Body of pancreas (tissue), 4 donors: Measurements from ENCODE around the gene COL18A1. TPM values are rescaled to one million over a fixed set of nuclear protein-coding genes. Genes with fewer than 3 reads are reported as not detected.
A peak's percentile ranks its signal among the peaks of the same experiment; 100 is the strongest.
"Not testable (repeated sequence)": the region's sequence is repeated elsewhere in the genome, so short reads cannot be mapped to it uniquely, and the experiment has no call there.

Source experiments
- ATAC-seq: fragments of 150-250 bp; one replicate; pipeline ENCODE4 v1.9.1; 2016
- DNase-seq, 4 donors: peaks; one replicate each; pipeline ENCODE4 v3.0.0-alpha.2; 2019
- H3K27ac ChIP-seq, 4 donors: fragments of 200-600 bp; sonication (generic); 1 replicate in 3 of 4; 2 replicates in 1 of 4; pipeline versions ENCODE4 v1.5.1 to v1.6.1; 2016 to 2019; ENCODE audit warnings: mild to moderate bottlenecking in 1 of 4, mixed read lengths in 1 of 4, moderate library complexity in 1 of 4
- H3K27me3 ChIP-seq, 2 donors: fragments of 200-600 bp; sonication (generic); one replicate each; pipeline ENCODE4 v1.6.0; 2016; ENCODE audit warnings: mild to moderate bottlenecking in 1 of 2
- H3K36me3 ChIP-seq, 2 donors: fragments of 200-600 bp; sonication (generic); replicated peaks in 1 of 2; 2 replicates each; pipeline ENCODE4 v1.5.1; 2016; ENCODE audit warnings: low read depth in 2 of 2; ENCODE audit not compliant: insufficient read depth in 1 of 2
- H3K4me1 ChIP-seq: fragments of 200-600 bp; sonication (generic); one replicate; pipeline ENCODE4 v1.6.0; 2016
- H3K4me3 ChIP-seq, 2 donors: fragments of 200-600 bp; sonication (generic); 1 replicate in 1 of 2; 2 replicates in 1 of 2; pipeline ENCODE4 v1.5.1; 2016 to 2019
- H3K9me3 ChIP-seq, 3 donors: fragments of 200-600 bp; sonication (generic); 1 replicate in 2 of 3; 2 replicates in 1 of 3; pipeline ENCODE4 v1.5.1; 2016
- CTCF ChIP-seq, 7 experiments: fragments of 450-650 bp in 4 of 7; fragments of 200-600 bp in 3 of 7; sonication (generic) in 3 of 7; IDR thresholded peaks; one replicate each; pipeline ENCODE4 v1.5.1; 2016 to 2019; ENCODE audit warnings: antibody characterized with exemption in 7 of 7
- POLR2A ChIP-seq, 3 donors: fragments of 450-650 bp; IDR thresholded peaks; one replicate each; pipeline ENCODE4 v1.6.1; 2016; ENCODE audit warnings: antibody characterized with exemption in 3 of 3, mild to moderate bottlenecking in 2 of 3
- WGBS, 2 donors: methylation state at CpG; one replicate each; pipeline ENCODE4 v1.1.5; 2017; 5-methylcytosine and 5-hydroxymethylcytosine counted together
- intact Hi-C: fragments of 100-400 bp; cut with DNase I; formaldehyde crosslinking; loops from one replicate; pipeline ENCODE4 v1.15.1; 2023
- total RNA-seq, 2 donors: library from RNA; depleted of rRNA; stranded (reverse); fragments of >200 nt; gene quantifications; one replicate each; pipeline ENCODE4 v1.1.0, GENCODE V29; 2016

The COL18A1 gene
- total RNA-seq, 2 donors from 2014 or later, result 108 to 284 TPM

DNA sequence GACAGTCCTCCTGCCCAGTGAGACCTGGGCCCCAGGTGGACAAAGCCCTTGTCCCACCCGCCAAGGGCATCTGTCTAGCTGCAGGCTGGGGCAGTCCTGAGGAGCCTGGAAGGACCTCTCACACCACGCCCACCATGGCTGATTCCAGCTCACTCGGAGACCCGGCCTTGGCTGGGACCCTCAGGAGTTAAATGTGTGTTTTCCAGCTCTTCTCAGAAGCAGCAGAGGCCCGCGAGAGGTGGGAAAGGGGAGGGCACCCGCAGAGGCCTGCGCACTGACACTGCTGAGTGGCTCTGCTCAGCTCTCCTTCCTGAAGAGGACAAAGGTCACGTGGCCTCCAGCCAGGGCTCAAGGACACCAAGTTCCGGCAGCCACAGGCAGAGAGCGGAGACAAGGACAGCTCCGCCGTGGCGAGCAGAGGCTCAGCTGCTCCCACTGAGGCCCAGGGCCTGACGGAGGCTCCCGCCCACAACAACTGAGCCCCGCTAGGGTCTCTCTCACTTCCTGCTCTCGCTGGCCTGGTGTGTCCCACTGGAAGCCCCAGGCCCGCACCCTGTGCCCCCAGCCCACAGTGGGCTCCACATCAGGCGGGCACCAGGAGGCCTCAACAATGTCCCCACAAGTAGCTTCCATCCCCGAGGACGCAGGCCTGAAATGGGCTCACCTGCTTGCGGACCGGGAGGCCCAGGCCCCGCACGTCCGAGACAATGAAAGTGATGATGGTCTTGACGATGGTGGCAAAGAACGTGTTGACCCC is 120.4 kb downstream of the COL18A1 start:
- no peak overlapping the region for H3K27ac ChIP-seq
- intact Hi-C loops, result no loop called here
- WGBS, 2 donors, result 63 to 64% methylated on average over 12 to 29 of the region's 29 CpGs
- H3K9me3 ChIP-seq, result no peaks in the 10 kb centered on the region
- peaks cover 10% of the 10 kb centered on the region for H3K4me1 ChIP-seq
- H3K27me3 ChIP-seq, result no peaks in the 10 kb centered on the region
- H3K36me3 ChIP-seq, result no peaks in the 10 kb centered on the region
- TF ChIP-seq POLR2A (IDR thresholded peaks at IDR 0.05) (no peak), CTCF (IDR thresholded peaks at IDR 0.05) (no peak)
- ATAC-seq (peak; percentile 59), DNase-seq (peak; percentile 50 to 72 (median 63))
- no peak overlapping the region for H3K4me3 ChIP-seq

GRCh38 chr21:45525910-45526306 is 120.9 kb downstream of the COL18A1 start:
- Histone ChIP-seq H3K4me1 (peaks cover 10% of the 10 kb centered on the region), H3K27ac (no peak overlapping the region), H3K4me3 (no peak overlapping the region), H3K36me3 (no peaks in the 10 kb centered on the region), H3K9me3 (no peaks in the 10 kb centered on the region), H3K27me3 (no peaks in the 10 kb centered on the region)
- DNase-seq (peak in 1 of 4 donors; percentile 2), ATAC-seq (no peak)
- intact Hi-C loops, result no loop called here
- TF ChIP-seq CTCF (IDR thresholded peaks at IDR 0.05), result no peak
- TF ChIP-seq POLR2A (IDR thresholded peaks at IDR 0.05), result no peak
- WGBS, 2 donors, result 90 to 94% methylated on average over 6 to 11 of the region's 11 CpGs

GRCh38 chr21:45527151-45527999 is 122.4 kb downstream of the COL18A1 start:
- DNase-seq, result peak in 2 of 4 donors; percentile 5 to 14
- H3K9me3 ChIP-seq, H3K36me3 ChIP-seq, ATAC-seq, H3K27me3 ChIP-seq, H3K27ac ChIP-seq, H3K4me3 ChIP-seq, intact Hi-C loops: not testable (repeated sequence)
- peaks cover 10% of the 10 kb centered on the region for H3K4me1 ChIP-seq
- 80 to 86% methylated on average over 10 to 19 of the region's 19 CpGs for WGBS, 2 donors

DNA sequence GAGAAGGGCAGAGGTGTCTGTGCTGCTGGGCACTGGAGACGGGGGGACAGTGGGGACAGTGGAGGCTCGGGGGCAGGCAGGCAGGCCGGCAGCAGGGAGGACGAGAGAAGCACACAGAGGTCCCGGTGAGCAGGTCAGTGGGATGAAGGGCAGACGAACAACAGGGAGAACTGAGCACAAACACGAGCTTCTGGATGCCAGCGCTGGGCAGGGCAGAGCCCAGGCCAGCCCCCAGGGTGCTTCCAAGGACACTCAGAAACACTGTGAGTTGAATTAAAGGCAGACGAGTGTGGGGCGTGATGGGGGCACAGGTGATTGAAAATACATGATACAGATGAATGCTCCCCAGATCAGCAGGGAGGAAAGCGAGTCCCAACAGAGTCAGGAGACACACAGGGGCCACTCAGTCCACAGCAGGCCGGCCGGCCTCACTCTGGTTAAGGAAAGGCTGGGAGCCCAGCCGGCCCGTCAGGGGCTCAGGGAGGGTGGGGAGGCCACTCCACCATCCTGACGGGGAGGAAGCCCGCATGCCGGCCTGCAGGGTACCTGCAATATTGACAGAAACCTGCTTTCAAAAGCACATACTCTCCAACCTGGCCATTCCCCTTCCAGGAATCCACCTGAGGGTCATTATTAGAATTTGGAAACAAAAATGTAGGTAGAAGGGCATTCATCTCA is 123.2 kb downstream of the COL18A1 start:
- H3K27ac ChIP-seq, result no peak overlapping the region

More for the DNA sequence above, 123.2 kb downstream of the COL18A1 start:
- Histone ChIP-seq H3K4me1 (peaks cover 10% of the 10 kb centered on the region), H3K9me3 (no peaks in the 10 kb centered on the region), H3K4me3 (no peak overlapping the region), H3K27me3 (no peaks in the 10 kb centered on the region), H3K36me3 (no peaks in the 10 kb centered on the region)
- 90% methylated on average over 16 to 18 of the region's 18 CpGs for WGBS, 2 donors
- intact Hi-C loops, result no loop called here
- no peak for TF ChIP-seq CTCF (IDR thresholded peaks at IDR 0.05)
- no peak for TF ChIP-seq POLR2A (IDR thresholded peaks at IDR 0.05)
- peak in 1 of 4 donors; percentile 6 for DNase-seq
- ATAC-seq, result no peak
